ENCODE measurements around the gene DLK2.

DNA sequence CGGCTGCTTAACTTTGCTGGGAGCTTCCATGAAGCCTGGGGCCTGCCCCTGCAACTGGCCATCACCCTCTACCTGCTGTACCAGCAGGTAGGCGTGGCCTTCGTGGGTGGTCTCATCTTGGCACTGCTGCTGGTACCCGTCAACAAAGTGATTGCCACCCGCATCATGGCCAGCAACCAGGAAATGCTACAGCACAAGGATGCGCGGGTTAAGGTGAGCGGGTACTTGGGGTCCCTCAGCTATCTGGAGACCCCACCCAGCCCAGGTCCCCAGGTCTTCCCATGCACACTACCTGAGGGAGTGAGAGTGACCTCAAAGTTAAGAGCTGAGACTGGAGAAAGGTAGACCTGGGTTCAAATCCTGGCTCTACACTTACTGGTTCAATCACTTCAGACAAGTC is 22.2 kb downstream of the DLK2 start:
- TF ChIP-seq, protein P1, sequence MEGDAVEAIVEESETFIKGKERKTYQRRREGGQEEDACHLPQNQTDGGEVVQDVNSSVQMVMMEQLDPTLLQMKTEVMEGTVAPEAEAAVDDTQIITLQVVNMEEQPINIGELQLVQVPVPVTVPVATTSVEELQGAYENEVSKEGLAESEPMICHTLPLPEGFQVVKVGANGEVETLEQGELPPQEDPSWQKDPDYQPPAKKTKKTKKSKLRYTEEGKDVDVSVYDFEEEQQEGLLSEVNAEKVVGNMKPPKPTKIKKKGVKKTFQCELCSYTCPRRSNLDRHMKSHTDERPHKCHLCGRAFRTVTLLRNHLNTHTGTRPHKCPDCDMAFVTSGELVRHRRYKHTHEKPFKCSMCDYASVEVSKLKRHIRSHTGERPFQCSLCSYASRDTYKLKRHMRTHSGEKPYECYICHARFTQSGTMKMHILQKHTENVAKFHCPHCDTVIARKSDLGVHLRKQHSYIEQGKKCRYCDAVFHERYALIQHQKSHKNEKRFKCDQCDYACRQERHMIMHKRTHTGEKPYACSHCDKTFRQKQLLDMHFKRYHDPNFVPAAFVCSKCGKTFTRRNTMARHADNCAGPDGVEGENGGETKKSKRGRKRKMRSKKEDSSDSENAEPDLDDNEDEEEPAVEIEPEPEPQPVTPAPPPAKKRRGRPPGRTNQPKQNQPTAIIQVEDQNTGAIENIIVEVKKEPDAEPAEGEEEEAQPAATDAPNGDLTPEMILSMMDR (IDR thresholded peaks at IDR 0.05) = no peak
- no peak for TF ChIP-seq POLR2A (IDR thresholded peaks at IDR 0.05)

Measured in body of pancreas (tissue), 4 donors.